Astrocyte of the cerebellum (primary cell): Measurements from ENCODE around the gene VDR.

Source experiments
- DNase-seq: peaks from one replicate; pipeline ENCODE4 v3.0.0-alpha.2; 2011; ENCODE audit warnings: low read depth
- H3K4me3 ChIP-seq: 2 replicates; pipeline ENCODE4 v1.5.1; 2011; ENCODE audit warnings: mild to moderate bottlenecking, low read depth, low read length, moderate library complexity
- CTCF ChIP-seq: IDR thresholded peaks from 2 replicates; pipeline ENCODE4 v1.5.1; 2012; ENCODE audit warnings: low read length, low read depth, moderate library complexity, mild to moderate bottlenecking; ENCODE audit errors: missing control alignments
- in situ Hi-C: cut with HindIII; loops from 2 replicates; pipeline ENCODE4 v1.10.0; 2017; ENCODE audit warnings: low sequenced_read_pairs

VDR gene

GRCh38 chr12:47878293-47878917, 26.4 kb downstream of the VDR start:
- no peak overlapping the region for H3K4me3 ChIP-seq
- in situ Hi-C loops = no loop called here
- no peak for TF ChIP-seq CTCF
- no peak for DNase-seq

- in situ Hi-C loops = no loop called here
- H3K4me3 ChIP-seq = no peak overlapping the region
- no peak for DNase-seq
- TF ChIP-seq CTCF = no peak
Observed at GRCh38 chr12:47877081-47877480, 27.7 kb downstream of the VDR start.

- H3K4me3 ChIP-seq = no peak overlapping the region
- no peak for TF ChIP-seq CTCF
- DNase-seq = no peak
- in situ Hi-C loops = no loop called here
Observed at GRCh38 chr12:47876440-47876960, 28.3 kb downstream of the VDR start.

- in situ Hi-C loops = no loop called here
- no peak for TF ChIP-seq CTCF
- no peak for DNase-seq
- H3K4me3 ChIP-seq = no peak overlapping the region
Observed at GRCh38 chr12:47875746-47876439, 28.9 kb downstream of the VDR start.

GRCh38 chr12:47874316-47874715, 30.5 kb downstream of the VDR start:
- no peak for TF ChIP-seq CTCF
- in situ Hi-C loops = no loop called here
- H3K4me3 ChIP-seq = no peak overlapping the region
- no peak for DNase-seq

- DNase-seq = no peak
- TF ChIP-seq CTCF = peak; percentile 28
- H3K4me3 ChIP-seq = no peak overlapping the region
- in situ Hi-C loops = no loop called here
Observed at GRCh38 chr12:47870175-47870781, 34.5 kb downstream of the VDR start.
